Measurements from ENCODE around the gene GCN1. TPM values are rescaled to one million over a fixed set of nuclear protein-coding genes. Genes with fewer than 3 reads are reported as not detected.
"Not testable (repeated sequence)": the region's sequence is repeated elsewhere in the genome, so short reads cannot be mapped to it uniquely, and the experiment has no call there.

Gene GCN1
- total RNA-seq, 1 donor from 2014 or later, result 130 TPM

DNA sequence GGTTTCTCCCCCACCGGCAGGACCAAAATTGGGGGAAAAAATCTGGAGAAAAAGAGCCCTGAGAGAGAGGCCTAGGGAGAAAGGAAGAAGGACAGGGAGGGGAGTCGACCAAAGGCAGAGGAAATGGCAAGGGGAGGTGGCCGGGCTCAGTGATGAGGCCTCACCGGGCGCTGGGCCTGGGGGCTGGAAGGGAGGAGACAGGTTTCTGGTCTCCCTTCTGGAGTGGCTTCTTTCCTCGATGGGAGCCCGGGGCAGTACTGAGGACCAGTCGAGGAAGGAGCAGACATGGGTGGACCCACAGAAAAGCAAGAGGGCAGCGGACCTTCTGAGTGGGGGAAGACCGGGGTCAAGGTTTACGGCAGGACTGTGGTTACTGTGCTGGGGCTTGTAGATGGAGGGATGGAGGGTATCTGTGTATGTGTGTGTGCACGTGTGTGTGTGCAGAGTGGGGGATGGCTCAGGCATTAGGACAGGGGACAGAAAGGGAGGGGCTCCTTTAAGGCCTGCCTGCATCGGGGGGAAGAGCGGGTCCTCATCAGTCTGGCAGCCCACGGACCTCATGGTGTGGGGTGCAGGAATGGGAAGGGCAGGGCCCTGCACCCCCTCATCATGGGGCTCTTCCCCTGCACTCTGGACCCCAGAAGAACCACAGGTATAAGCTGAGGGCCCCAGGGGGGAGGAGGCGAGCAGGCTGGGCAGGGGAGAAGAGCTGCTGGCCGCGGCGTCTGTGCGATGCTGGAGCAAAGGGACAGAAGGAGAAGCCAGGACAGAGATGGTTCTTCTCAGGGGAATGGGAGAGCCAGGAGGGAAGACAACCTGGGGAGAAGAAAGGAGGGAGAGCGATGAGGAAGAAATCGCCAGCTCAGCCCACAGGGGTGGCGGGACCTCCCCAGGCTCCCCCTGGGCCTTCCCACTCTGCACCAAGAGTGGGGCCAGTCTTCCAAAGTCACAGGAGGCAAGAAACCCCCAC is 21.5 kb upstream of the GCN1 start:
- Mint-ChIP-seq H3K4me3 (no peak overlapping the region), H3K27me3 (no peaks in the 10 kb centered on the region), H3K27ac (peak overlapping the region; percentile 70), H3K36me3 (no peaks in the 10 kb centered on the region), H3K9me3 (no peaks in the 10 kb centered on the region), H3K4me1 (ENCODE audit: unreplicated experiment) (peaks cover 5% of the 10 kb centered on the region)
- DNase-seq (ENCODE audit: extremely low spot score, unreplicated experiment), result no peak
- TF ChIP-seq CTCF (conservative IDR thresholded peaks at IDR 0.05), result no peak

- H3K27me3 Mint-ChIP-seq, result no peaks in the 10 kb centered on the region
- TF ChIP-seq CTCF (conservative IDR thresholded peaks at IDR 0.05), result no peak
- peaks cover 5% of the 10 kb centered on the region for H3K4me1 Mint-ChIP-seq (ENCODE audit: unreplicated experiment)
- H3K4me3 Mint-ChIP-seq, result no peak overlapping the region
- H3K9me3 Mint-ChIP-seq, result no peaks in the 10 kb centered on the region
- no peak for DNase-seq (ENCODE audit: extremely low spot score, unreplicated experiment)
- H3K36me3 Mint-ChIP-seq, result no peaks in the 10 kb centered on the region
- no peak overlapping the region for H3K27ac Mint-ChIP-seq
These were observed 20.8 kb upstream of the GCN1 start for GRCh38 chr12:120215357-120215735.

DNA sequence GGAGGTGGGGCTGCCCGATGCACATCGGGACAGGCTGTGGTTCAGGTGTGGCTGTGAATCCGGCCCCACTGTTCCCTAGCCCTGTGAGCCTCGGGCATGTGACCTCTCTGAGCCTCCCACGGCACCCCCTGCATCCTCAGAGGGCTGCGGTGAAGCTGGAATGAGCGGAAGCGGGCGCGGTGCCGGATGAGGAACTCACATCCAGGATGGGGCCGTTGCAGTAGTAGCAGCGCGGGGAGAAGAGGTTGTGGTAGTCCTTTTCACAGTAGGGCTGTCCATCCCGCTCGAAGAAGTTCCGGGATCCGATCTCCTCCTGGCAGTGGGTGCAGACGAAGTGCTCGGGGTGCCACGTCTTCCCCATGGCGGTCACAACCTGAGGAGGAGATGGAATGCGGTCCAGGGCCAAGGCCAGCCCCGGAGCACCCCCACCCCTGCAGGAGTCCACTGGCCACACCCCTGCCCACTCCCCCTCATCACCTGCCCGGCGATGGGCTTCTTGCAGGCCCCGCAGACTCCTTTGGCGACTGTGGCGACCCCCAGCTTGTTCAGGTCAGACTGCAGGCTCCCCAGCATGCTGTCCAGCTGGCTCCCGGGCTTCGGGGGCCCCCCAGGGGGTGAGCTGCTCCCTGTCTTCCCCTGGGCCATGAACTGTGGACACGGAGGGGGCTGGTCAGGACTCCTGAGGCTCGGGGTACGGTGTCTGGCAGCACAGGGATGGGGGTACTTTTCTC is 20.3 kb upstream of the GCN1 start:
- no peak overlapping the region for H3K27ac Mint-ChIP-seq
- no peaks in the 10 kb centered on the region for H3K9me3 Mint-ChIP-seq

GRCh38 chr12:120213758-120214157 is 19.2 kb upstream of the GCN1 start:
- no peak for DNase-seq (ENCODE audit: extremely low spot score, unreplicated experiment)
- Mint-ChIP-seq H3K9me3 (no peaks in the 10 kb centered on the region), H3K27me3 (no peaks in the 10 kb centered on the region), H3K27ac (no peak overlapping the region), H3K4me1 (ENCODE audit: unreplicated experiment) (peaks cover 5% of the 10 kb centered on the region), H3K4me3 (no peak overlapping the region), H3K36me3 (no peaks in the 10 kb centered on the region)
- no peak for TF ChIP-seq CTCF (conservative IDR thresholded peaks at IDR 0.05)

More for the DNA sequence above, 20.3 kb upstream of the GCN1 start:
- TF ChIP-seq CTCF (conservative IDR thresholded peaks at IDR 0.05), result no peak
- H3K27me3 Mint-ChIP-seq, result no peaks in the 10 kb centered on the region
- no peak overlapping the region for H3K4me3 Mint-ChIP-seq
- H3K4me1 Mint-ChIP-seq (ENCODE audit: unreplicated experiment), result peaks cover 5% of the 10 kb centered on the region
- no peaks in the 10 kb centered on the region for H3K36me3 Mint-ChIP-seq
- no peak for DNase-seq (ENCODE audit: extremely low spot score, unreplicated experiment)

- not testable (repeated sequence) for H3K36me3 Mint-ChIP-seq; H3K27me3 Mint-ChIP-seq; H3K4me1 Mint-ChIP-seq (ENCODE audit: unreplicated experiment); H3K27ac Mint-ChIP-seq; DNase-seq (ENCODE audit: extremely low spot score, unreplicated experiment); H3K9me3 Mint-ChIP-seq; H3K4me3 Mint-ChIP-seq
These were observed 18.7 kb upstream of the GCN1 start for GRCh38 chr12:120213182-120213581.

GRCh38 chr12:120212301-120212700 is 17.8 kb upstream of the GCN1 start:
- DNase-seq (ENCODE audit: extremely low spot score, unreplicated experiment), result no peak
- no peak overlapping the region for H3K4me3 Mint-ChIP-seq
- TF ChIP-seq CTCF (conservative IDR thresholded peaks at IDR 0.05), result no peak
- no peaks in the 10 kb centered on the region for H3K27me3 Mint-ChIP-seq
- peaks cover 5% of the 10 kb centered on the region for H3K4me1 Mint-ChIP-seq (ENCODE audit: unreplicated experiment)
- no peaks in the 10 kb centered on the region for H3K9me3 Mint-ChIP-seq
- H3K36me3 Mint-ChIP-seq, result no peaks in the 10 kb centered on the region
- no peak overlapping the region for H3K27ac Mint-ChIP-seq

Measured in type B pancreatic cell (in vitro differentiated cells).